ENCODE measurements around the gene TNFRSF1A. TPM values are rescaled to one million over a fixed set of nuclear protein-coding genes. Genes with fewer than 3 reads are reported as not detected.
A peak's percentile ranks its signal among the peaks of the same experiment; 100 is the strongest.

The TNFRSF1A gene
- total and polyA plus RNA-seq, 2 of the 13 experiments (the other 11 are each of a cell fraction or from before 2014, with no cell fraction given): 41.5 to 61.2 TPM

DNA sequence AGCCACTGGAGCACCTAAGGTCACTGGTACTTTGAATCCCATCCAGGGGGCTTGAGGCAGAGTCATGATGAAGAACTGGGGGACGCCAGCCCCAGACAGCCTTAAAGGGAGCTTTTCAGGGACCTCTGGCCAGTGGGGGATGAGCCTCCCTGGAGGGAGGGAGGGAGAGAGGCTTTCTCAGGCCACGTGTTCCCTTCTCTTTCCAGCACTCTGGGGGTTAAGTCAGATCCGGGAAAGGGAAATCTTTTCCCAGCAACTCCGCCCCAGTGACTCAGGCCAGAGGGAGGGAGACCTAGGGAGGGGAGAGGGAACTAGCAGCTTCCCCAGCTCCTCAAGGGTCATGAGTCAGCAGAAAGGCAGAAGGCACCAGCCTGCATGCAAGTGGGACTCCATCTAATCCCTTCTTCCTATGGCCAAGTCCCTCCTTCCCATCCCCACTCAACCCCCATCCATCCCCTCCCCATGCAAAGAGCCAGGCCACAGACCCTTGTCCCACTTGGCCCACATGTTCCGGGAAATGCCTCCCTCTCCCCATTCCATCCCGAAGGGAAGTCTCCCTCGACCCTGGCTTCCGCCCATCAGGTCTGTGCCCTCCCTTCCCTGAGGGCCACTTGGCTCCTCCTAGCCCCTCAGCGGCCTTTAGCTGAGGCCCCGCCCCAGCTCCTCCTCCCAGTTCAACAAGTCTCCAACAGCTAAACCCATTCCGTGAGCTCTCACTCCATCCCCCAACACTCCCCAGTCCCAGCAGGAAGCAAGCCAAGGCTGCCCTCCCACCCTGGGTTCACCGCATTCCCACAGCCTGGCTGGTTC, 5.6 kb downstream of the TNFRSF1A start (continued):
- TF ChIP-seq DNMT1 (CRISPR knock-in tag; IDR thresholded peaks at IDR 0.05) (no peak), KDM5A (IDR thresholded peaks at IDR 0.05; ENCODE audit: borderline replicate concordance, low read length) (no peak), TP53 (CRISPR knock-in tag; conservative IDR thresholded peaks at IDR 0.05) (no peak), ZNF644 (CRISPR knock-in tag; IDR thresholded peaks at IDR 0.05; ENCODE audit: low read depth) (no peak), ZNF672 (CRISPR knock-in tag; IDR thresholded peaks at IDR 0.05) (no peak), ZMYM2 (CRISPR knock-in tag; IDR thresholded peaks at IDR 0.05) (no peak), ZNF670 (CRISPR knock-in tag; IDR thresholded peaks at IDR 0.05; ENCODE audit: borderline replicate concordance) (0 out of 2 replicates have a peak, but pooled peaks have one; percentile 9), CHD2 (IDR thresholded peaks at IDR 0.05; ENCODE audit: low read depth, low read length) (no peak), ZNF224 (CRISPR knock-in tag; IDR thresholded peaks at IDR 0.05) (no peak), FOXP1 (IDR thresholded peaks at IDR 0.05) (no peak), FOXP1 (CRISPR knock-in tag; IDR thresholded peaks at IDR 0.05) (no peak), RXRB (CRISPR knock-in tag; IDR thresholded peaks at IDR 0.05; ENCODE audit: borderline replicate concordance) (no peak; the same call in 1 of the 2 replicates), ZNF660 (CRISPR knock-in tag; IDR thresholded peaks at IDR 0.05; ENCODE audit: borderline replicate concordance, low read depth) (no peak), PHF8 (CRISPR knock-in tag; IDR thresholded peaks at IDR 0.05) (peak; percentile 43), WIZ (CRISPR knock-in tag; IDR thresholded peaks at IDR 0.05) (no peak), ATF7-NPFF (CRISPR knock-in tag; IDR thresholded peaks at IDR 0.05; ENCODE audit: low read depth) (no peak)
- TF ChIP-seq, protein P1, sequence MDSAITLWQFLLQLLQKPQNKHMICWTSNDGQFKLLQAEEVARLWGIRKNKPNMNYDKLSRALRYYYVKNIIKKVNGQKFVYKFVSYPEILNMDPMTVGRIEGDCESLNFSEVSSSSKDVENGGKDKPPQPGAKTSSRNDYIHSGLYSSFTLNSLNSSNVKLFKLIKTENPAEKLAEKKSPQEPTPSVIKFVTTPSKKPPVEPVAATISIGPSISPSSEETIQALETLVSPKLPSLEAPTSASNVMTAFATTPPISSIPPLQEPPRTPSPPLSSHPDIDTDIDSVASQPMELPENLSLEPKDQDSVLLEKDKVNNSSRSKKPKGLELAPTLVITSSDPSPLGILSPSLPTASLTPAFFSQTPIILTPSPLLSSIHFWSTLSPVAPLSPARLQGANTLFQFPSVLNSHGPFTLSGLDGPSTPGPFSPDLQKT (CRISPR knock-in tag; IDR thresholded peaks at IDR 0.05; ENCODE audit: borderline replicate concordance): no peak
- TF ChIP-seq, protein P2, sequence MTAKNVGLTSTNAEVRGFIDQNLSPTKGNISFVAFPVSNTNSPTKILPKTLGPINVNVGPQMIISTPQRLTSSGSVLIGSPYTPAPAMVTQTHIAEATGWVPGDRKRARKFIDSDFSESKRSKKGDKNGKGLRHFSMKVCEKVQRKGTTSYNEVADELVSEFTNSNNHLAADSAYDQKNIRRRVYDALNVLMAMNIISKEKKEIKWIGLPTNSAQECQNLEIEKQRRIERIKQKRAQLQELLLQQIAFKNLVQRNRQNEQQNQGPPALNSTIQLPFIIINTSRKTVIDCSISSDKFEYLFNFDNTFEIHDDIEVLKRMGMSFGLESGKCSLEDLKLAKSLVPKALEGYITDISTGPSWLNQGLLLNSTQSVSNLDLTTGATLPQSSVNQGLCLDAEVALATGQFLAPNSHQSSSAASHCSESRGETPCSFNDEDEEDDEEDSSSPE (CRISPR knock-in tag; IDR thresholded peaks at IDR 0.05): no peak
- TF ChIP-seq, protein P3, sequence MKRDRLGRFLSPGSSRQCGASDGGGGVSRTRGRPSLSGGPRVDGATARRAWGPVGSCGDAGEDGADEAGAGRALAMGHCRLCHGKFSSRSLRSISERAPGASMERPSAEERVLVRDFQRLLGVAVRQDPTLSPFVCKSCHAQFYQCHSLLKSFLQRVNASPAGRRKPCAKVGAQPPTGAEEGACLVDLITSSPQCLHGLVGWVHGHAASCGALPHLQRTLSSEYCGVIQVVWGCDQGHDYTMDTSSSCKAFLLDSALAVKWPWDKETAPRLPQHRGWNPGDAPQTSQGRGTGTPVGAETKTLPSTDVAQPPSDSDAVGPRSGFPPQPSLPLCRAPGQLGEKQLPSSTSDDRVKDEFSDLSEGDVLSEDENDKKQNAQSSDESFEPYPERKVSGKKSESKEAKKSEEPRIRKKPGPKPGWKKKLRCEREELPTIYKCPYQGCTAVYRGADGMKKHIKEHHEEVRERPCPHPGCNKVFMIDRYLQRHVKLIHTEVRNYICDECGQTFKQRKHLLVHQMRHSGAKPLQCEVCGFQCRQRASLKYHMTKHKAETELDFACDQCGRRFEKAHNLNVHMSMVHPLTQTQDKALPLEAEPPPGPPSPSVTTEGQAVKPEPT (CRISPR knock-in tag; IDR thresholded peaks at IDR 0.05; ENCODE audit: low read depth): no peak
- TF ChIP-seq, protein P4, sequence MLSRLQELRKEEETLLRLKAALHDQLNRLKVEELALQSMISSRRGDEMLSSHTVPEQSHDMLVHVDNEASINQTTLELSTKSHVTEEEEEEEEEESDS (CRISPR knock-in tag; IDR thresholded peaks at IDR 0.05; ENCODE audit: borderline replicate concordance): no peak
- TF ChIP-seq, protein P5, sequence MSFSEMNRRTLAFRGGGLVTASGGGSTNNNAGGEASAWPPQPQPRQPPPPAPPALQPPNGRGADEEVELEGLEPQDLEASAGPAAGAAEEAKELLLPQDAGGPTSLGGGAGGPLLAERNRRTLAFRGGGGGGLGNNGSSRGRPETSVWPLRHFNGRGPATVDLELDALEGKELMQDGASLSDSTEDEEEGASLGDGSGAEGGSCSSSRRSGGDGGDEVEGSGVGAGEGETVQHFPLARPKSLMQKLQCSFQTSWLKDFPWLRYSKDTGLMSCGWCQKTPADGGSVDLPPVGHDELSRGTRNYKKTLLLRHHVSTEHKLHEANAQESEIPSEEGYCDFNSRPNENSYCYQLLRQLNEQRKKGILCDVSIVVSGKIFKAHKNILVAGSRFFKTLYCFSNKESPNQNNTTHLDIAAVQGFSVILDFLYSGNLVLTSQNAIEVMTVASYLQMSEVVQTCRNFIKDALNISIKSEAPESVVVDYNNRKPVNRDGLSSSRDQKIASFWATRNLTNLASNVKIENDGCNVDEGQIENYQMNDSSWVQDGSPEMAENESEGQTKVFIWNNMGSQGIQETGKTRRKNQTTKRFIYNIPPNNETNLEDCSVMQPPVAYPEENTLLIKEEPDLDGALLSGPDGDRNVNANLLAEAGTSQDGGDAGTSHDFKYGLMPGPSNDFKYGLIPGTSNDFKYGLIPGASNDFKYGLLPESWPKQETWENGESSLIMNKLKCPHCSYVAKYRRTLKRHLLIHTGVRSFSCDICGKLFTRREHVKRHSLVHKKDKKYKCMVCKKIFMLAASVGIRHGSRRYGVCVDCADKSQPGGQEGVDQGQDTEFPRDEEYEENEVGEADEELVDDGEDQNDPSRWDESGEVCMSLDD (CRISPR knock-in tag; IDR thresholded peaks at IDR 0.05; ENCODE audit: borderline replicate concordance): no peak
- TF ChIP-seq, protein P6, sequence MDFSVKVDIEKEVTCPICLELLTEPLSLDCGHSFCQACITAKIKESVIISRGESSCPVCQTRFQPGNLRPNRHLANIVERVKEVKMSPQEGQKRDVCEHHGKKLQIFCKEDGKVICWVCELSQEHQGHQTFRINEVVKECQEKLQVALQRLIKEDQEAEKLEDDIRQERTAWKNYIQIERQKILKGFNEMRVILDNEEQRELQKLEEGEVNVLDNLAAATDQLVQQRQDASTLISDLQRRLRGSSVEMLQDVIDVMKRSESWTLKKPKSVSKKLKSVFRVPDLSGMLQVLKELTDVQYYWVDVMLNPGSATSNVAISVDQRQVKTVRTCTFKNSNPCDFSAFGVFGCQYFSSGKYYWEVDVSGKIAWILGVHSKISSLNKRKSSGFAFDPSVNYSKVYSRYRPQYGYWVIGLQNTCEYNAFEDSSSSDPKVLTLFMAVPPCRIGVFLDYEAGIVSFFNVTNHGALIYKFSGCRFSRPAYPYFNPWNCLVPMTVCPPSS (IDR thresholded peaks at IDR 0.05): no peak
